ENCODE results near the gene BEND6.

BEND6 gene

DNA sequence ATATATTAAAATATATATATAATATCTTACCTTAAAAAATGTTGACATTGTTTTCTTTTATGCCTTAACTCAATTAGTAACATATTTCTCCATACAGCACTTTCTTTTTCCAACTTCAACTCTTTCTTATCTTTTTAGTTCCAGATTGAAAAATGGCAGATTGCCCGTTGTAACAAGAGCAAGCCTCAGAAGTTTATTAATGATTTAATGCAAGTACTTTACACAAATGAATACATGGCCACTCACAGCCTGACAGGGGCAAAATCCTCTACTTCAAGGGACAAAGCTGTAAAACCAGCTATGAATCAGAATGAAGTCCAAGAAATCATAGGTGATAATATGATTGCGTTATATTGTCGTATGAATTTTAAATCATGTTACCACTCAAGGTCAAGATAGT is 62.2 kb downstream of the BEND6 start:
- Histone ChIP-seq H3K9ac (ENCODE audit: low read depth, low read length) (no peak overlapping the region), H3K4me2 (ENCODE audit: low read length) (no peak overlapping the region), H3K4me1 (ENCODE audit: control insufficient read depth, insufficient read depth, low read length) (peaks cover 8% of the 10 kb centered on the region), H3K4me3 (ENCODE audit: low read length) (no peak overlapping the region), H3K9me3 (replicated peaks; ENCODE audit: low read length) (no peaks in the 10 kb centered on the region), H3K27me3 (ENCODE audit: control insufficient read depth, insufficient read depth, low read length) (no peaks in the 10 kb centered on the region), H3K36me3 (ENCODE audit: insufficient read depth, low read length) (no peaks in the 10 kb centered on the region)

DNA sequence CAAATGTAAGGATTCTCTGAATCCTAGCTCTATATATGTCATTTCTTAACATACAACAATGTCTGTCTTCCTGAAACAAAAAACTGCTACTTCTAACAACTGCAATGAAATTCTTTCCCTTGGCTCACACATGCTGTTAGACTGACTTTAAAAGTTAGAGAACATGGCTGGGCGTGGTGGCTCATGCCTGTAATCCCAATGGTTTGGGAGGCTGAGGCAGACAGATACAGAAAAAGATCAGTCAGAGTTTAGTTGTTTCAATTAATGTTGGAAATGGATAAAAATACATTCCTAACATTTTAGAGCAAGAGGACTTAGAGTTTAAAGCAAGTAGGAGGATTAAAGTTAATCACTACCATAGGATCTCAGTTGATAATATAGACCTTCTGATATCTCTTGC is 62.9 kb downstream of the BEND6 start:
- Histone ChIP-seq H3K4me2 (ENCODE audit: low read length) (no peak overlapping the region), H3K27me3 (ENCODE audit: control insufficient read depth, insufficient read depth, low read length) (no peaks in the 10 kb centered on the region), H3K4me1 (ENCODE audit: control insufficient read depth, insufficient read depth, low read length) (peaks cover 8% of the 10 kb centered on the region), H3K9me3 (replicated peaks; ENCODE audit: low read length) (no peaks in the 10 kb centered on the region), H3K9ac (ENCODE audit: low read depth, low read length) (no peak overlapping the region), H3K36me3 (ENCODE audit: insufficient read depth, low read length) (no peaks in the 10 kb centered on the region), H3K4me3 (ENCODE audit: low read length) (no peak overlapping the region)

DNA sequence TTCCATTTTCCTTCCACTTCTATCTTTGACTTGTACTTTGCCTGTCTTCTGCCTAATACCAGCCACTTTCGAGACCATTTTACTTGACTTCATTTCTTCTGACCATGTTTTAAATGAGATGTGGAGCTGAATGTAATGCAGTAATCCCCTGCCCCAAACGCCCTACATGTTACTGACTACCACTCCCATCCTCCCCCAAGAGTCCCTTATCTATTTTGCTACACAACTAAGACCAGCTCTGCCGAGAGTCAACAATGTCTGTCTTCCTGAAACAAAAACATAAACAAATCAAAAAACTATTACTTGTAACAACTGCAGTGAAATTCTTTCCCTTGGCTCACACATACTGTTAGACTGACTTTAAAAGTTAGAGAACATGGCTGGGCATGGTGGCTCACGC is 64.5 kb downstream of the BEND6 start:
- Histone ChIP-seq H3K9me3 (replicated peaks; ENCODE audit: low read length) (peaks cover 4% of the 10 kb centered on the region), H3K27me3 (ENCODE audit: control insufficient read depth, insufficient read depth, low read length) (no peaks in the 10 kb centered on the region), H3K36me3 (ENCODE audit: insufficient read depth, low read length) (no peaks in the 10 kb centered on the region), H3K4me2 (ENCODE audit: low read length) (no peak overlapping the region), H3K4me3 (ENCODE audit: low read length) (no peak overlapping the region), H3K4me1 (ENCODE audit: control insufficient read depth, insufficient read depth, low read length) (no peaks in the 10 kb centered on the region), H3K9ac (ENCODE audit: low read depth, low read length) (no peak overlapping the region)

DNA sequence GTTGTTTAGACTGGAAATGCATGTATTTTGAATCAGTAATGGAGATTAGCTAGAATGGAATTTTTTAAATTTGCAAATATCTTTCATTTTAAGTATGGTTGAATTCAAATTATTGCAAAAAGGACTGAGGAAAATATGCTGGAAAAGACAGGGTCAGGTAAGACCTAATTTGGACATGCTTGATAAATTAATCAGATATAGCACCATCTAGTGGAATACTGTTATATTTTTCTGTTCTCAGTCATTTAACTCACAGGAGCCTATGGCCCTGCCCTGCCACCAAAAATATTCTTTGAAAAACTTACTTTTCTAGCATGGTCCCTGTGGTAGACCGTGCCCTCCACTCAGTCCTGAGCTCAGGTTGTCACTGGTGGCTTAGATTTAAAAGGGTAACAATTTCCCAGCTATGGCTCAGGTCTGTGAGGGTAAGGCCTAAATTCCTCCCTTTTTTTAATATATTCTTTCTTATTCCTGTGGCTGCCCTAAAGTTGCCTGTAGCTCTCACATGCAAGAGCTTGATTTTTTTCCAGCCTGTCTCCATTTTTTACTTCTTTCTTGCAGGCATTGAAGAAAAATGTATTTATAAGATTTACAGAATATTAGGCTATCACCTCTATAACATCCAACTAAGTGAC is 66.3 kb downstream of the BEND6 start:
- no peaks in the 10 kb centered on the region for H3K4me1 ChIP-seq (ENCODE audit: control insufficient read depth, insufficient read depth, low read length)
- H3K36me3 ChIP-seq (ENCODE audit: insufficient read depth, low read length) = no peaks in the 10 kb centered on the region
- no peak overlapping the region for H3K9ac ChIP-seq (ENCODE audit: low read depth, low read length)
- no peaks in the 10 kb centered on the region for H3K27me3 ChIP-seq (ENCODE audit: control insufficient read depth, insufficient read depth, low read length)
- H3K4me2 ChIP-seq (ENCODE audit: low read length) = no peak overlapping the region
- H3K9me3 ChIP-seq (replicated peaks; ENCODE audit: low read length) = peaks cover 5% of the 10 kb centered on the region
- no peak overlapping the region for H3K4me3 ChIP-seq (ENCODE audit: low read length)

DNA sequence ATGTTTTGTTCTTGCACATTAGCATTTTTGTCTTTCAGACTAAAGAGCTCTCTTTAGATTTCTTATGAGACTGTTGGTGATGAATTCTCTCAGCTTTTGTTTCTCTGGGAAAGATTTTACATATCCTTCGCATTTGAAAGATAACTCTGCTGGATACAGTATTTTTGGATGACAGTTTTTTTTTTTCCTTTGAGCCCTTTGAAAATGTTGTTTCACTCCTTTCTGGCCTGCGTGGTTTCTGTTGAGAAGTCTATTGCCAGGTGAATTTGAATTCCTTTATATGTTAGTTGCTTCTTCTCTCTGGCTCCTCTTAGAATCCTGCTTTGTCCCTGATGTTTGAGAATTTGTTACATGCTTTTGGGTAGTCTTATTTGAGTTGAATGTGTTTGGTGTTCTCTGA is 69.4 kb downstream of the BEND6 start:
- no peaks in the 10 kb centered on the region for H3K4me1 ChIP-seq (ENCODE audit: control insufficient read depth, insufficient read depth, low read length)
- no peaks in the 10 kb centered on the region for H3K27me3 ChIP-seq (ENCODE audit: control insufficient read depth, insufficient read depth, low read length)
- H3K9ac ChIP-seq (ENCODE audit: low read depth, low read length) = no peak overlapping the region
- H3K4me3 ChIP-seq (ENCODE audit: low read length) = no peak overlapping the region
- H3K36me3 ChIP-seq (ENCODE audit: insufficient read depth, low read length) = no peaks in the 10 kb centered on the region
- H3K4me2 ChIP-seq (ENCODE audit: low read length) = no peak overlapping the region
- H3K9me3 ChIP-seq (replicated peaks; ENCODE audit: low read length) = peaks cover 5% of the 10 kb centered on the region

- Histone ChIP-seq H3K4me1 (ENCODE audit: control insufficient read depth, insufficient read depth, low read length) (no peaks in the 10 kb centered on the region), H3K27me3 (ENCODE audit: control insufficient read depth, insufficient read depth, low read length) (no peaks in the 10 kb centered on the region), H3K9ac (ENCODE audit: low read depth, low read length) (no peak overlapping the region), H3K36me3 (ENCODE audit: insufficient read depth, low read length) (no peaks in the 10 kb centered on the region), H3K9me3 (replicated peaks; ENCODE audit: low read length) (peaks cover 5% of the 10 kb centered on the region), H3K4me3 (ENCODE audit: low read length) (no peak overlapping the region), H3K4me2 (ENCODE audit: low read length) (no peak overlapping the region)
Measured at GRCh38 chr6:57024775-57025174, 69.9 kb downstream of the BEND6 start.

GRCh38 chr6:57026001-57026400 is 71.1 kb downstream of the BEND6 start:
- Histone ChIP-seq H3K9ac (ENCODE audit: low read depth, low read length) (no peak overlapping the region), H3K4me1 (ENCODE audit: control insufficient read depth, insufficient read depth, low read length) (no peaks in the 10 kb centered on the region), H3K36me3 (ENCODE audit: insufficient read depth, low read length) (no peaks in the 10 kb centered on the region), H3K4me2 (ENCODE audit: low read length) (no peak overlapping the region), H3K9me3 (replicated peaks; ENCODE audit: low read length) (peaks cover 5% of the 10 kb centered on the region), H3K4me3 (ENCODE audit: low read length) (no peak overlapping the region), H3K27me3 (ENCODE audit: control insufficient read depth, insufficient read depth, low read length) (no peaks in the 10 kb centered on the region)

- Histone ChIP-seq H3K4me2 (ENCODE audit: low read length) (no peak overlapping the region), H3K4me3 (ENCODE audit: low read length) (no peak overlapping the region), H3K36me3 (ENCODE audit: insufficient read depth, low read length) (no peaks in the 10 kb centered on the region), H3K27me3 (ENCODE audit: control insufficient read depth, insufficient read depth, low read length) (no peaks in the 10 kb centered on the region), H3K4me1 (ENCODE audit: control insufficient read depth, insufficient read depth, low read length) (no peaks in the 10 kb centered on the region), H3K9me3 (replicated peaks; ENCODE audit: low read length) (peaks cover 5% of the 10 kb centered on the region), H3K9ac (ENCODE audit: low read depth, low read length) (no peak overlapping the region)
Measured at GRCh38 chr6:57027301-57027700, 72.4 kb downstream of the BEND6 start.

DNA sequence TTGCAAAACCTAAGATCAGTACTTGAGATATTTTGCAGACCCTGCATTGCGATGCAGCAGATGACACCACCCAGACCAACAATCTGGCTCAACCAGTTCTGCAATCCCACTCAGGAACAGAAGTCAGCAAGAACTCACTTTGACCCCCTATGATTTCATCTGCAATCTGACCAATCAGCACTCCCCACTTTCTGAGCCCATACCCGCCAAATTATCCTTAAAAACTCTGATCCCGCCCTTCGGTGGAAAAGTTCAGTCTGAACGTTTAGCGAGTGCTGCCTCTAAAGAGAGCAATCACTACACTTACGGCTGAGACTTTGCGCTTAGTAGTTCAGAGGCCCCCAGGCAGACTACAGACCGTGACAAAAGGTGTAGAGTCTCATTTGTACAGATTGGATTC is 74.3 kb downstream of the BEND6 start:
- Histone ChIP-seq H3K36me3 (ENCODE audit: insufficient read depth, low read length) (no peaks in the 10 kb centered on the region), H3K4me1 (ENCODE audit: control insufficient read depth, insufficient read depth, low read length) (no peaks in the 10 kb centered on the region), H3K4me3 (ENCODE audit: low read length) (no peak overlapping the region)

GRCh38 chr6:57033228-57033627 is 78.3 kb downstream of the BEND6 start:
- Histone ChIP-seq H3K27me3 (ENCODE audit: control insufficient read depth, insufficient read depth, low read length) (peaks cover under 1% of the 10 kb centered on the region), H3K36me3 (ENCODE audit: insufficient read depth, low read length) (no peaks in the 10 kb centered on the region), H3K9me3 (replicated peaks; ENCODE audit: low read length) (no peaks in the 10 kb centered on the region), H3K4me3 (ENCODE audit: low read length) (no peak overlapping the region), H3K4me1 (ENCODE audit: control insufficient read depth, insufficient read depth, low read length) (no peaks in the 10 kb centered on the region), H3K9ac (ENCODE audit: low read depth, low read length) (no peak overlapping the region), H3K4me2 (ENCODE audit: low read length) (no peak overlapping the region)

More for the DNA sequence above, 74.3 kb downstream of the BEND6 start:
- H3K27me3 ChIP-seq (ENCODE audit: control insufficient read depth, insufficient read depth, low read length) = no peaks in the 10 kb centered on the region
- no peak overlapping the region for H3K4me2 ChIP-seq (ENCODE audit: low read length)
- peaks cover 4% of the 10 kb centered on the region for H3K9me3 ChIP-seq (replicated peaks; ENCODE audit: low read length)
- H3K9ac ChIP-seq (ENCODE audit: low read depth, low read length) = no peak overlapping the region

- peaks cover 3% of the 10 kb centered on the region for H3K27me3 ChIP-seq (ENCODE audit: control insufficient read depth, insufficient read depth, low read length)
- no peaks in the 10 kb centered on the region for H3K4me1 ChIP-seq (ENCODE audit: control insufficient read depth, insufficient read depth, low read length)
- H3K9me3 ChIP-seq (replicated peaks; ENCODE audit: low read length) = no peaks in the 10 kb centered on the region
- H3K4me2 ChIP-seq (ENCODE audit: low read length) = no peak overlapping the region
- H3K4me3 ChIP-seq (ENCODE audit: low read length) = no peak overlapping the region
- H3K9ac ChIP-seq (ENCODE audit: low read depth, low read length) = no peak overlapping the region
- H3K36me3 ChIP-seq (ENCODE audit: insufficient read depth, low read length) = no peaks in the 10 kb centered on the region
Measured at GRCh38 chr6:57035549-57035948, 80.6 kb downstream of the BEND6 start.

DNA sequence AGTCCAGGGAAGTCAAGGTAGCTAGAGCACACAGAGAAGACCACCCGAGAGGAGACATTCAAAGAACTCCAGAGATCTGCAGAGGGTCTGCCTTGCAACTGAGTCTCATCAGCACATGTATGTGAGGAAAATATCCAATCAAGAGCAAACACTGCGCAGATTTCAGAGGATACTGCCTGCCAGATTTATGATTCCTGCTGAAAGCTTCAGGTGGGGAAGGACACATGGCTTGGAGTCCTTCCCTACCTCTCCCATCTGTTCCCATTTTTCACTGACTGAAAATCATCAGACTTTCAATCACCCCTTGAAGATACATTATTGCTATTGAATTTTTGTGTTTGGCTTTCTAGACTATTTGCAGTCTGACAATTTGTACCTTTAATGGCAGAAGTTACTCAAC is 84.0 kb downstream of the BEND6 start:
- Histone ChIP-seq H3K9me3 (replicated peaks; ENCODE audit: low read length) (no peaks in the 10 kb centered on the region), H3K4me2 (ENCODE audit: low read length) (no peak overlapping the region), H3K36me3 (ENCODE audit: insufficient read depth, low read length) (no peaks in the 10 kb centered on the region), H3K9ac (ENCODE audit: low read depth, low read length) (no peak overlapping the region), H3K27me3 (ENCODE audit: control insufficient read depth, insufficient read depth, low read length) (peaks cover 3% of the 10 kb centered on the region), H3K4me3 (ENCODE audit: low read length) (no peak overlapping the region), H3K4me1 (ENCODE audit: control insufficient read depth, insufficient read depth, low read length) (no peaks in the 10 kb centered on the region)
